IMR-90 (cell line): ENCODE results near the gene CALML3.

ENCODE experiments used
- POLR2A ChIP-seq: IDR thresholded peaks from 2 replicates; pipeline ENCODE4 v1.6.1; 2012; ENCODE audit warnings: mild to moderate bottlenecking, low read depth, low read length
- TF ChIP-seq, protein P1 (sequence below): conservative IDR thresholded peaks from 2 replicates; pipeline ENCODE4 v1.5.1; 2012; ENCODE audit warnings: mild to moderate bottlenecking, low read depth, low read length, improper control_type of control experiment
- TF ChIP-seq, protein P2 (sequence below): fragments of 150-350 bp; IDR thresholded peaks from 2 replicates; pipeline ENCODE4 v1.6.1; 2017; ENCODE audit warnings: mild to moderate bottlenecking, antibody characterized with exemption, low read length, low read depth

DNA sequence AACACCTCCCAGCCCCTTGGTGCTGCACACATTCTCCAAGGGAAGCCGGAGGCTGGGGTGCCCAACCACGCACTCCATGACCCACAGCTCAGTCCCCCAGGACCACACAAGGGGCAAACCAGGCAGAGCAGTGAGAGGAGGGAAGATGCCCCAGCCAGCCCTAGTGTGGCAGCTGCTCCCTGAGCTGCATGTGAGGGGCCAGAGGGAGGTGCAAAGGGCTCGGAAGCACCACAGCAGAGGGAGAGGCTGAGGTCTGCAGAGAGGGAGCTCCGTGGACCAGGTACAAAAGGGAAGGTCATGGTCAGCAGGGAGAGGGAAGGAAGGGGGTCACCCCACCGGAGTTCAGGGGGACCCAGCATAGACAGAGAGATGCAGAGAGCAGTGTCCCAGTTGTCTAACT is 23.9 kb upstream of the CALML3 start:
- TF ChIP-seq, protein P1, sequence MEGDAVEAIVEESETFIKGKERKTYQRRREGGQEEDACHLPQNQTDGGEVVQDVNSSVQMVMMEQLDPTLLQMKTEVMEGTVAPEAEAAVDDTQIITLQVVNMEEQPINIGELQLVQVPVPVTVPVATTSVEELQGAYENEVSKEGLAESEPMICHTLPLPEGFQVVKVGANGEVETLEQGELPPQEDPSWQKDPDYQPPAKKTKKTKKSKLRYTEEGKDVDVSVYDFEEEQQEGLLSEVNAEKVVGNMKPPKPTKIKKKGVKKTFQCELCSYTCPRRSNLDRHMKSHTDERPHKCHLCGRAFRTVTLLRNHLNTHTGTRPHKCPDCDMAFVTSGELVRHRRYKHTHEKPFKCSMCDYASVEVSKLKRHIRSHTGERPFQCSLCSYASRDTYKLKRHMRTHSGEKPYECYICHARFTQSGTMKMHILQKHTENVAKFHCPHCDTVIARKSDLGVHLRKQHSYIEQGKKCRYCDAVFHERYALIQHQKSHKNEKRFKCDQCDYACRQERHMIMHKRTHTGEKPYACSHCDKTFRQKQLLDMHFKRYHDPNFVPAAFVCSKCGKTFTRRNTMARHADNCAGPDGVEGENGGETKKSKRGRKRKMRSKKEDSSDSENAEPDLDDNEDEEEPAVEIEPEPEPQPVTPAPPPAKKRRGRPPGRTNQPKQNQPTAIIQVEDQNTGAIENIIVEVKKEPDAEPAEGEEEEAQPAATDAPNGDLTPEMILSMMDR, result no peak
- no peak for TF ChIP-seq POLR2A
- TF ChIP-seq, protein P2, sequence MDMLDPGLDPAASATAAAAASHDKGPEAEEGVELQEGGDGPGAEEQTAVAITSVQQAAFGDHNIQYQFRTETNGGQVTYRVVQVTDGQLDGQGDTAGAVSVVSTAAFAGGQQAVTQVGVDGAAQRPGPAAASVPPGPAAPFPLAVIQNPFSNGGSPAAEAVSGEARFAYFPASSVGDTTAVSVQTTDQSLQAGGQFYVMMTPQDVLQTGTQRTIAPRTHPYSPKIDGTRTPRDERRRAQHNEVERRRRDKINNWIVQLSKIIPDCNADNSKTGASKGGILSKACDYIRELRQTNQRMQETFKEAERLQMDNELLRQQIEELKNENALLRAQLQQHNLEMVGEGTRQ, result no peak
